NB4 (cell line): Measurements from ENCODE around the gene CTBP2.

Source experiments
- CTCF ChIP-seq: IDR thresholded peaks from one replicate; pipeline ENCODE4 v1.5.1; 2012; ENCODE audit warnings: low read depth, low read length
- MAX ChIP-seq: IDR thresholded peaks from 2 replicates; pipeline ENCODE4 v1.6.1; 2011; ENCODE audit warnings: low read depth, low read length
- MYC ChIP-seq: IDR thresholded peaks from 2 replicates; pipeline ENCODE4 v1.6.1; 2011; ENCODE audit warnings: low read depth, low read length
- POLR2A ChIP-seq: IDR thresholded peaks from 2 replicates; pipeline ENCODE4 v1.6.1; 2011; ENCODE audit warnings: mild to moderate bottlenecking; ENCODE audit not compliant: insufficient read length; ENCODE audit errors: extremely low read depth

- TF ChIP-seq CTCF: no peak
- TF ChIP-seq MYC: no peak
- TF ChIP-seq POLR2A: no peak
- TF ChIP-seq MAX: no peak
Observed at GRCh38 chr10:125107965-125108580, 52.3 kb downstream of the CTBP2 start.
